ENCODE results near the gene HLA-F.

HLA-F gene

DNA sequence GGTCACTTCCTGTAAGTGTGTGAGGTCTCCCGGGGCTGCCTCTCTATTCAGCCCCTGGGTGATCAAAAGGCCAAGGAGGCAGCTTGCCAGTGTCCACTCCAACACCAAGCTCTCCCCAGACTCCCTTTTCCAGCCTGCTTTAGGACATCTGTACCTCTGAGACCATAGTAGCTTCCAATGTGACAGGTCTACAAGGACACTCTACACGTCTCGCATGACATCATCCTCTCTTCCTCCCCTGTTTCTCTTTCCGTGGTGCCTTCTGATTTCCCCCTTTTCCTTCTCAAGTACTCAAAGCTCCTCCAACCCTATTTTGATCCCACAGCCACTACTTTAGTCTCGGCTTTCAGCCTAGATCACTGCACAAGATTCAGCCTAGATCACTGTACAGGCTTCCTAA lies 26.4 kb downstream of the HLA-F start:
- H3K27ac ChIP-seq: peak overlapping the region; percentile 61; the same call in 1 of the 2 replicates
- no peak for TF ChIP-seq ZFX (IDR thresholded peaks at IDR 0.05)
- TF ChIP-seq, protein P1, sequence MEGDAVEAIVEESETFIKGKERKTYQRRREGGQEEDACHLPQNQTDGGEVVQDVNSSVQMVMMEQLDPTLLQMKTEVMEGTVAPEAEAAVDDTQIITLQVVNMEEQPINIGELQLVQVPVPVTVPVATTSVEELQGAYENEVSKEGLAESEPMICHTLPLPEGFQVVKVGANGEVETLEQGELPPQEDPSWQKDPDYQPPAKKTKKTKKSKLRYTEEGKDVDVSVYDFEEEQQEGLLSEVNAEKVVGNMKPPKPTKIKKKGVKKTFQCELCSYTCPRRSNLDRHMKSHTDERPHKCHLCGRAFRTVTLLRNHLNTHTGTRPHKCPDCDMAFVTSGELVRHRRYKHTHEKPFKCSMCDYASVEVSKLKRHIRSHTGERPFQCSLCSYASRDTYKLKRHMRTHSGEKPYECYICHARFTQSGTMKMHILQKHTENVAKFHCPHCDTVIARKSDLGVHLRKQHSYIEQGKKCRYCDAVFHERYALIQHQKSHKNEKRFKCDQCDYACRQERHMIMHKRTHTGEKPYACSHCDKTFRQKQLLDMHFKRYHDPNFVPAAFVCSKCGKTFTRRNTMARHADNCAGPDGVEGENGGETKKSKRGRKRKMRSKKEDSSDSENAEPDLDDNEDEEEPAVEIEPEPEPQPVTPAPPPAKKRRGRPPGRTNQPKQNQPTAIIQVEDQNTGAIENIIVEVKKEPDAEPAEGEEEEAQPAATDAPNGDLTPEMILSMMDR (conservative IDR thresholded peaks at IDR 0.05): no peak

DNA sequence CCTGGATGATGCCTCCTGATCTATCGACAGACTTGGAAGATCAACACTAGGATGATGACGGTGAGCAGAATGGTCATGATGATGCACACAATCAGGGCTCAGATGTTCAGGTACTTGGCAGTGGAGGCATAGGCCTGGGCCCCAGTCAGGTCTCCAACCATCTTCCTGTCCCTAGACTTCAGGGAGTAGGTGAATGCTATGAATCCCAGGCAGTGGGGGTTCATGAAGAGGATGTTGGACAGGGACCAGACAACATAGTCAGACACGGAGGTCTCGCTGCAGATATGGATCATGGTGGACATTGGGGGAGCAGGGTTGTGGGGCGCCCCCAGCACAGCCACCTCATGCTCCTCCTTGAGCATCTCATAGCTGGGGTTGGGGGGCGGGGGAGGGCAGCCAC lies 27.5 kb downstream of the HLA-F start:
- H3K27ac ChIP-seq: no peak overlapping the region
- TF ChIP-seq ZFX (IDR thresholded peaks at IDR 0.05): no peak
- TF ChIP-seq, protein P1 (conservative IDR thresholded peaks at IDR 0.05): no peak

DNA sequence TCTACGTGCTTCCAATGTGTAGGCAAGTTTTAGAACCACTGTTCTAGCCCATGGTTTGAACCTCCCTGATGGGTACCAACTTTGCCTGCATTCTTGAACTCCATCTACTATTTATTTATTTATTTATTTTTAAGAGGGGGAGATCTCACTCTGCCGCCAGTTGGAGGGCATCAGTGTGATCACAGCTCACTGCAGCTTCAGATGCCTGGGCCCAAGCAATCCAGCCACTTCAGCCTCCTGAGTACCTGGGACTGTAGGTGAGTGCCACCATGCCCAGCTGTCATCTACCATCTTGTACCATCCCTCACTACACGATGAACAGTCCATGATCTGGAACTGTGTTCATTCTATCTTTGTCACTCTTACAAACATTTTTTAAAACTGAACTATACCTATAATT lies 28.2 kb downstream of the HLA-F start:
- TF ChIP-seq, protein P1 (conservative IDR thresholded peaks at IDR 0.05): no peak
- TF ChIP-seq ZFX (IDR thresholded peaks at IDR 0.05): no peak

DNA sequence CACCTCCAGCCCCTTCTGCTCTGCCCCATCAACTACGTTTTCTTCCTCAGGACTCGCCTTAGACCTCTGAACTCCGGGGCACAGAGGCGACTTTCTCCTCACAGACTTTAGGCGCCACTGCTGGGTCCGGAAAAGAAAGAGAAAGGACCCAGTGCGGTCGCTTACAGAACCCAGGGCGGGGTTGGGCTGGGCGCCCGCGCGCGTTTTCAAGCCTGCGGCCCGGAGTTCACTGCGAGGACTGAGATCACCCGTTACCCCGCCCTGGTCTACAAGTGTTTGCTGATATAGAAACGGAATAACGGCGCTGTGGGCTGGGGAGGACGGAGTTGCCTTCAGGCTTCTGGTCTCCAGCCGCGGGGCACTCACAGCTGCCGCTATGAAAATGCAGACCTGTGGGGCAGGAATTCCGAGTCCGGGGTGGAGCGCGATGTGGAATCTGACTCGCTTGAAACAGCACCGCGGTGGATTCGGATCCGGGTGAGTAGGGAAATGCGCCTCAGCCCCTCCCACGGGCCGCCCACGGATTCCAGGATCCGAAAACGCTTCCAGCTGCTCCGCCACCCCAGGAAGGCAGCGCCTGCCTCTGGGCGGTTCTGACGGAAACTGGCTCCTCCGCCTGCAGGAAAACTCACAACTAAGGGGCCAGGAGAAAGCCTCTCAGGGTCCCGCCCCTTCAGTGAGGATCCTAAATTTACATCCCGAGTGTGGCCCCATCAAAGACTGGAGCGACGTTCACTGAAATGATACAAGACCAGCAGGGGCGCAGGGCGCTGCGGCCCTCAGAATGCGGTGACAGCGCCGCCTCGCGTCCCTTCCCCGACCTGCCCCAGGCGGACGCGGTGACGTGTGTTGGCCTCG lies 29.4 kb downstream of the HLA-F start:
- TF ChIP-seq, protein P1 (conservative IDR thresholded peaks at IDR 0.05): peak; percentile 97
- TF ChIP-seq ZFX (IDR thresholded peaks at IDR 0.05): no peak
- H3K27ac ChIP-seq: peak overlapping the region; percentile 75

More for the DNA sequence above, 28.2 kb downstream of the HLA-F start:
- H3K27ac ChIP-seq: no peak overlapping the region

DNA sequence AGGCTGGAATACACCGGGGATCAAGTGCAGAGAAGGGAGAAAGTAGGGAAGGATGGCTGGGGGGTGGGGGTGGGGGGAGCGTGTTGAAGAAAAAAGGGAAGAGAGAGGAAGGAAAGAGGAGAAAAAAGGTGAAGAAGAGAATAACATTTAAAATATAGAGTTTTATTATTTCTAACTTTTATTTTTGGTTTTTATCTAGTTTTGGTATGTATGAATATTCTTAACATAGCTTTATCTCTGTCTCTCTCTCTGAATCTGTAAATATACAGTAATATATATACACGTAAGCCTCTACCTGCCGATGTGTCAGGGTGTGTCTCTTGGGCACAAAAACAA lies 30.0 kb downstream of the HLA-F start:
- TF ChIP-seq, protein P1 (conservative IDR thresholded peaks at IDR 0.05): no peak; the same call in none of the 2 replicates
- TF ChIP-seq ZFX (IDR thresholded peaks at IDR 0.05): no peak
- H3K27ac ChIP-seq: peak overlapping the region; percentile 75

DNA sequence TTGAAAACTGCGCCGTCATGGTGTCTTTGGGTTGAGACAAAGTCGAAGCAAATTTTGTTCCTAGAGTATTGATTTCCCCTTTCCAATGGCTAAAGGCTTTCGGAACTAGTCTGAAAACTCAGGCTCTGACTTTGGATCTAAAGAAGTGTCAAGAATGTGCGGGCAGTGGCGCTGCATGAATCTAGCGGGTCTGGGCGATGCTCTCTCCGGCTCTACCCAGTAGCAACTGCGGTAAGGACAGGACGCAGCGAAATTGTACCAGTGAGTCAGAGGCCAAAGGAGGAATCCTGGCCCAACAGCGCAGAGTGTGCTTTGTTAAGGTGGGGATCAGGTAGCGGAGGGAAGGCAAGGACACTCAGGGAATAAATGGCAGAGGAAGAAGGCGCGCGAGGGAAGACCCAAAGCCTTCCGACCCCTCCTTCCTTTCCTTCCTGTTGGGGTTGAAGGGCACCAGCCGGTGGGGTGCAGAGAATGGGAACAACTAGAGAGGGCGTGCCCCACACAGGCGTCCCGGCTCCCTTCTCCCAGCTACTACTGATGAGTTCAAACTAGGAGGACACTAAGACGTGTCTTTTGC lies 32.1 kb downstream of the HLA-F start:
- H3K27ac ChIP-seq: no peak overlapping the region
- TF ChIP-seq, protein P1 (conservative IDR thresholded peaks at IDR 0.05): no peak
- no peak for TF ChIP-seq ZFX (IDR thresholded peaks at IDR 0.05)

DNA sequence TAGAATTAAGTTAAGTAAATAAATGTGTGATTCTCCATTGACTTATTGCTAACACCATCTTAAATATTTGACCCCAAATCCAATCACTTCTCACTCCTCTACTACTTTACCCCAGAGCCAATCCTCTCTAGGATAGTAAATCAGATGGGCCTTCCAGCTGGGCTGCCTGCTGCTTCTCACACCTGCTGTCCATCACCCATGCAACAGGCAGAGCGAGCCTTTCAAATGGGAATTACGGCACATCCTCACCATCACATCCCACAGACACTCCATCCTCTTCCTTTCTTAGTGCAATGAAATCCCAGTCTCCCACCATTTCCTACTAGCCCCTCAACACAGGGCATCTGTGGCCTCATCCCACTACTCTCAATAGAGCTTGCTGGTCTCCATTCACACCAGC lies 34.0 kb downstream of the HLA-F start:
- no peak overlapping the region for H3K27ac ChIP-seq
- TF ChIP-seq, protein P1 (conservative IDR thresholded peaks at IDR 0.05): no peak
- TF ChIP-seq ZFX (IDR thresholded peaks at IDR 0.05): no peak
